Measurements from ENCODE around the gene TEX261.

- TF ChIP-seq EP300 (IDR thresholded peaks at IDR 0.05) (no peak), CTCF (IDR thresholded peaks at IDR 0.05) (no peak), POLR2A (IDR thresholded peaks at IDR 0.05) (no peak)
Measured at GRCh38 chr2:71001981-71002570, 7.4 kb upstream of the TEX261 start.
